ENCODE data around the gene CCDC141.
"Not testable (repeated sequence)": the region's sequence is repeated elsewhere in the genome, so short reads cannot be mapped to it uniquely, and the experiment has no call there.

The CCDC141 gene

DNA sequence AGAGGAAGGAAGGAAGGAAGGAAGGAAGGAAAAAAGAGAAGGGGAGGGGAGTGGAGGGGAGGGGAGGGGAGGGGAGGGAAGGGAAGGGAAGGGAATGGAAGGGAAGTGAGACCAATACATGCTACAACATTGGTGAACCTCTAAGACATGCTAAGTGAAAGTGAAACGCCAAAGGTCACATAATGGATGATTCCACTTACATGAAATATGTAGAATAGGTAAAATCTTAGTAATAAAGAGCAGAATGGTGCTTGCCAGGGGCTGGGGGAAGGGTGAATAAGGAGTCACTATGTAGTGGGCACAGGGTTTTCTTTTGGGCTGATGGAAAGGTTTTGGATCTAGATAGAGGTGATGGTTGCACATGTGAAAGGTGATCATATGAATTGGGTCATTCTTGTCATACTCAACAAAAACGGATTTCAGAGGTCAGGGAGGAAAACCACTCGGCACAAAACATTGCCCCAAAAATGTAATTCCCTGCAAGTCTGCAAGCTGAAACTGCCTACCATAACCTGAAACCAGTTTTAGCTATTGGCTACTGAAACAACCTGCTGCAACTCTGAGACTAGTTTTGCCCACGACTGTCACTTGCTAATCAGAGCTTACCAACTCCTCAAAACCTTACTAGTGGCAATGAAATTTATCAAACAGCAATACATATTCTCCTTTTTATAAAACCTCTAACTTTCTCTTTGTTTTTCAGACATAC, 59.2 kb downstream of the CCDC141 start:
- no peak overlapping the region for H3K4me3 ChIP-seq (ENCODE audit: low read depth, low read length)
- no peak for TF ChIP-seq CTCF (IDR thresholded peaks at IDR 0.05; ENCODE audit: low read depth, low read length)

DNA sequence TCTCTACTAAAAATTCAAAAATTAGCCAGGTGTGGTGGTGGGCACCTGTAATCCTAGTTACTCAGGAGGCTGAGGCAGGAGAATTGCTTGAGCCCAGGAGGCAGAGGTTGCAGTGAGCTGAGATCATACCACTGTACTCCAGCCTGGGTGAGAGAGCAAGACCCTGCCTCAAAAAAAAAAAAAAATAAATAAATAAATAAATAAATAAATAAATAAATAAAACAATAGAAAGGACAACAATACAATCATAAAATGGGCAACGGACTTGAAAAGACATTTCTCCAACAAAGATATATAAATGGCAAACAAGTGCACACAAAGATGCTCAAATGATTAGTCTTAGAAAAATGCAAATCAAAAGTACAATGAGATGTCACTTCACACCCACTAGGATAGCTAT, 60.5 kb downstream of the CCDC141 start:
- not testable (repeated sequence) for H3K4me3 ChIP-seq (ENCODE audit: low read depth, low read length)

DNA sequence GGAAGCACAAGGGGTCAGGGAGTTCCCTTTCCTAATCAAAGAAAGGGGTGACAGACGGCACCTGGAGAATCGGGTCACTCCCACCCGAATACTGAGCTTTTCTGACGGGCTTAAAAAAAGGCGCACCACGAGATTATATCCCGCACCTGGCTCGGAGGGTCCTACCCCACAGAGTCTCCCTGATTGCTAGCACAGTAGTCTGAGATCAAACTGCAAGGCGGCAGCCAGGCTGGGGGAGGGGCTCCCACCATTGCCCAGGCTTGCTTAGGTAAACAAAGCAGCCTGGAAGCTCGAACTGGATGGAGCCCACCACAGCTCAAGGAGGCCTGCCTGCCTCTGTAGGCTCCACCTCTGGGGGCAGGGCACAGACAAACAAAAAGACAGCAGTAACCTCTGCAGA, 67.3 kb downstream of the CCDC141 start:
- H3K4me3 ChIP-seq (ENCODE audit: low read depth, low read length), result not testable (repeated sequence)

GRCh38 chr2:178980815-178981214, 69.1 kb downstream of the CCDC141 start:
- TF ChIP-seq CTCF (IDR thresholded peaks at IDR 0.05; ENCODE audit: low read depth, low read length), result no peak
- H3K4me3 ChIP-seq (ENCODE audit: low read depth, low read length), result no peak overlapping the region

- TF ChIP-seq CTCF (IDR thresholded peaks at IDR 0.05; ENCODE audit: low read depth, low read length), result no peak
- H3K4me3 ChIP-seq (ENCODE audit: low read depth, low read length), result no peak overlapping the region
Measured at GRCh38 chr2:178978667-178979066, 71.3 kb downstream of the CCDC141 start.

GRCh38 chr2:178976351-178976750, 73.6 kb downstream of the CCDC141 start:
- no peak for TF ChIP-seq CTCF (IDR thresholded peaks at IDR 0.05; ENCODE audit: low read depth, low read length)
- no peak overlapping the region for H3K4me3 ChIP-seq (ENCODE audit: low read depth, low read length)

- H3K4me3 ChIP-seq (ENCODE audit: low read depth, low read length), result no peak overlapping the region
- TF ChIP-seq CTCF (IDR thresholded peaks at IDR 0.05; ENCODE audit: low read depth, low read length), result no peak
Measured at GRCh38 chr2:178962805-178963433, 87.0 kb downstream of the CCDC141 start.

DNA sequence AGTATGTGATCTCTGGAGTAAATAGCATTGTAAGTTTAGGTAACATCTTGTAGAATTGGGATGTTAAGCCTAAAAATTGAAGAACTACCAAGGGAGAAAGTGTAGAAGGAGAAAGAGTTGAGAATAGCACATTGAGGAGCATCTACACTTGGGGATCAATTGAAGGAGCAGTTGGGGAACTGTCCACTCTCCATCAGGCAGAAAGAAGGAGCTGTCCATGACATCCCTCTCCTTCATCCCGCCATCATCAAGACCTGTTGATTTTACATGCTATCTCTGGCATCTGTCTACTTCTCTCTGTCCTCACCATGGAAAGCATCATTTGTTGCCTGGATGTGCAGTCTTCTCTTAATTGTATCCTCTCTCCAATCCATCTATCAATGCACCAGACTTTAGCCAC, 87.8 kb downstream of the CCDC141 start:
- H3K4me3 ChIP-seq (ENCODE audit: low read depth, low read length), result no peak overlapping the region
- no peak for TF ChIP-seq CTCF (IDR thresholded peaks at IDR 0.05; ENCODE audit: low read depth, low read length)

All from WI38 (cell line).